Glutamatergic neuron (in vitro differentiated cells): ENCODE results near the gene PLPP3. TPM values are rescaled to one million over a fixed set of nuclear protein-coding genes. Genes with fewer than 3 reads are reported as not detected.

Experiments used
- DNase-seq: peaks from one replicate; pipeline ENCODE4 v3.0.0; 2022
- H3K27ac Mint-ChIP-seq: one replicate; pipeline ENCODE4 v1.8.0; 2020; ENCODE audit warnings: mild to moderate bottlenecking, mixed read lengths, inconsistent platforms; ENCODE audit not compliant: unreplicated experiment
- H3K27me3 Mint-ChIP-seq: one replicate; pipeline ENCODE4 v1.8.0; 2020; ENCODE audit warnings: mild to moderate bottlenecking, moderate library complexity, mixed read lengths, inconsistent platforms; ENCODE audit not compliant: unreplicated experiment
- H3K36me3 Mint-ChIP-seq: one replicate; pipeline ENCODE4 v1.8.0; 2020; ENCODE audit warnings: mild to moderate bottlenecking, mixed read lengths, inconsistent platforms; ENCODE audit not compliant: unreplicated experiment
- H3K4me1 Mint-ChIP-seq: one replicate; pipeline ENCODE4 v1.8.0; 2020; ENCODE audit warnings: mild to moderate bottlenecking, low read depth, mixed read lengths, inconsistent platforms; ENCODE audit not compliant: unreplicated experiment
- H3K4me3 Mint-ChIP-seq: one replicate; pipeline ENCODE4 v1.8.0; 2020; ENCODE audit warnings: mild to moderate bottlenecking, mixed read lengths, inconsistent platforms; ENCODE audit not compliant: unreplicated experiment
- H3K9me3 Mint-ChIP-seq: one replicate; pipeline ENCODE4 v1.8.0; 2020; ENCODE audit warnings: mild to moderate bottlenecking, moderate library complexity, mixed read lengths, inconsistent platforms; ENCODE audit not compliant: unreplicated experiment
- total RNA-seq: library from RNA; stranded (reverse); fragmentation: NEBNext Ultra II Directional; extraction: Animal tissue kit (Norgen Biotek cat#: 25700); gene quantifications from one replicate; pipeline ENCODE4 v1.2.1, GENCODE V29; 2021; ENCODE audit not compliant: unreplicated experiment
- TF ChIP-seq, protein P1 (sequence below): fragments of 200-600 bp; sonication (generic); IDR thresholded peaks from one replicate; pipeline ENCODE4 v1.5.0; 2021; ENCODE audit not compliant: partially characterized antibody, unreplicated experiment

Gene PLPP3
- total RNA-seq, 1 donor from 2014 or later = 11.7 TPM

DNA sequence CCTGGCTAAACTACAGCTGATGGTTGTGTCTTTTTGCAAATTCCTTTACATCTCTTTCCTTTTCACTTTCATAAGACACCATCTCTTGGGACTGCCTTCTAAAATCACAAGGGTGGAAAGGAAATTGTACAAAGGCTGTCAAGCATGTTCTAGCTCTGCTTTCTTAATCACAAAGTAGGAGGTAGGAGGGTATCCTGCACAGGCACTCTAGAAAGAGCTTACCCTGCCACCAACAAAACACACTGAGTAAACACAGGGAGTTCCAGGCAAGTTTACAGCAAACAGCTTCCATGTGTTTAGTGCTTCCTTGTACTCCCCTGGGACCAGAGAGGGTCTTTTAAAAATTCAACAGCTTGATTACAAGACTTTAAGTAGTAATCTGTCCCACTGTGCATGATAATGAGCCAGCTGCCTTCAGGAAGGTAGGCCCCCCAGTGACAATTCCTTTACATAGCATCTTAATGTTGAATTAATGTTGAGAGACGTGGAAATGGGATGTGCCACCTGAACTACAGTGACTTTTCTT is 2.4 kb downstream of the PLPP3 start:
- no peak overlapping the region for H3K27ac Mint-ChIP-seq
- peaks cover 13% of the 10 kb centered on the region for H3K4me1 Mint-ChIP-seq
- peaks cover 4% of the 10 kb centered on the region for H3K36me3 Mint-ChIP-seq
- TF ChIP-seq, protein P1, sequence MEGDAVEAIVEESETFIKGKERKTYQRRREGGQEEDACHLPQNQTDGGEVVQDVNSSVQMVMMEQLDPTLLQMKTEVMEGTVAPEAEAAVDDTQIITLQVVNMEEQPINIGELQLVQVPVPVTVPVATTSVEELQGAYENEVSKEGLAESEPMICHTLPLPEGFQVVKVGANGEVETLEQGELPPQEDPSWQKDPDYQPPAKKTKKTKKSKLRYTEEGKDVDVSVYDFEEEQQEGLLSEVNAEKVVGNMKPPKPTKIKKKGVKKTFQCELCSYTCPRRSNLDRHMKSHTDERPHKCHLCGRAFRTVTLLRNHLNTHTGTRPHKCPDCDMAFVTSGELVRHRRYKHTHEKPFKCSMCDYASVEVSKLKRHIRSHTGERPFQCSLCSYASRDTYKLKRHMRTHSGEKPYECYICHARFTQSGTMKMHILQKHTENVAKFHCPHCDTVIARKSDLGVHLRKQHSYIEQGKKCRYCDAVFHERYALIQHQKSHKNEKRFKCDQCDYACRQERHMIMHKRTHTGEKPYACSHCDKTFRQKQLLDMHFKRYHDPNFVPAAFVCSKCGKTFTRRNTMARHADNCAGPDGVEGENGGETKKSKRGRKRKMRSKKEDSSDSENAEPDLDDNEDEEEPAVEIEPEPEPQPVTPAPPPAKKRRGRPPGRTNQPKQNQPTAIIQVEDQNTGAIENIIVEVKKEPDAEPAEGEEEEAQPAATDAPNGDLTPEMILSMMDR = no peak
- DNase-seq = no peak
- peak overlapping the region; percentile 95 for H3K4me3 Mint-ChIP-seq
- H3K27me3 Mint-ChIP-seq = peaks cover 4% of the 10 kb centered on the region
- H3K9me3 Mint-ChIP-seq = peaks cover 3% of the 10 kb centered on the region

GRCh38 chr1:56575865-56576264 is 3.5 kb downstream of the PLPP3 start:
- H3K9me3 Mint-ChIP-seq = peaks cover 3% of the 10 kb centered on the region
- H3K36me3 Mint-ChIP-seq = peaks cover 4% of the 10 kb centered on the region
- TF ChIP-seq, protein P1 = no peak
- H3K27me3 Mint-ChIP-seq = peaks cover 4% of the 10 kb centered on the region
- H3K4me1 Mint-ChIP-seq = peaks cover 18% of the 10 kb centered on the region
- H3K27ac Mint-ChIP-seq = no peak overlapping the region
- H3K4me3 Mint-ChIP-seq = peak overlapping the region; percentile 30
- DNase-seq = no peak

DNA sequence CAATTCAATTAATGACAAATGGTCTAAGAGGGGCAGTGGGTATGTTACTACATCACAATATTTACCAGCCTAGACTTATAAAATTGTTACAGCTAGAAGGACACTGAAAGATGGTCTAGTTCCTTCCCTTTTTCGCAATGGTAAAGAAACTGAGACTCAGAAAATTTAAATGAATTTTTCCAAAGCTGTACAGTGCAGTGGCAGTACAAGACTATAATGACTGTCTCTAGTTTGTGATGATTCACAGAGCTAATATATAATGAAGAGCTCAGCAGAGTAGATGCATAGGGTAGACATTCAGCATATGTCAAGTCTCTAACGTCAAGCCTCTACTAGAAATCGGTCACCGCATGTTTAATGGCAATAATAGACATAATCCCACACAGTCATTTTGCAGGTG is 4.6 kb downstream of the PLPP3 start:
- Mint-ChIP-seq H3K4me1 (peaks cover 23% of the 10 kb centered on the region), H3K27ac (no peak overlapping the region), H3K27me3 (peaks cover 2% of the 10 kb centered on the region), H3K9me3 (peaks cover 3% of the 10 kb centered on the region), H3K36me3 (peaks cover 4% of the 10 kb centered on the region), H3K4me3 (no peak overlapping the region)
- TF ChIP-seq, protein P1 = no peak
- no peak for DNase-seq

DNA sequence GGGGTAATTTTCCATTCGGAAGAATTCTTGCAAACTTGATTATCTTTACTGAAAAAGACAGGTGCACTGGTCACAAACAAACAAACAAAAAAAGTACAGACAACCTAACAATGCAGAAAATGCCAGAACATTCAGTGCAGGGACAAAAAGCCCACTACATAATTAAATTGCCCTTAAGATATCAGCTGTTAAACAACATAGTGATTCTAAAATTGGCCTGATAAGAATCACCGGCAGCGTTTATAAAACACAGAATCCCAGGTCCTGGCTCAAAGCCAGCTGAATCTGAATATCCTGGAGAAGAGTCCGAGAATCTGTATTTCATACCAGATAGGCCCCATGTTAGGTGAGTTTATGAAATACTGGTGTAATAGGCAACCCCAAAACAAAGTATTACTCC is 6.1 kb downstream of the PLPP3 start:
- Mint-ChIP-seq H3K4me1 (peaks cover 26% of the 10 kb centered on the region), H3K36me3 (peaks cover 4% of the 10 kb centered on the region), H3K27ac (no peak overlapping the region), H3K27me3 (peaks cover 2% of the 10 kb centered on the region), H3K9me3 (no peaks in the 10 kb centered on the region), H3K4me3 (no peak overlapping the region)
- DNase-seq = no peak
- TF ChIP-seq, protein P1 = no peak

DNA sequence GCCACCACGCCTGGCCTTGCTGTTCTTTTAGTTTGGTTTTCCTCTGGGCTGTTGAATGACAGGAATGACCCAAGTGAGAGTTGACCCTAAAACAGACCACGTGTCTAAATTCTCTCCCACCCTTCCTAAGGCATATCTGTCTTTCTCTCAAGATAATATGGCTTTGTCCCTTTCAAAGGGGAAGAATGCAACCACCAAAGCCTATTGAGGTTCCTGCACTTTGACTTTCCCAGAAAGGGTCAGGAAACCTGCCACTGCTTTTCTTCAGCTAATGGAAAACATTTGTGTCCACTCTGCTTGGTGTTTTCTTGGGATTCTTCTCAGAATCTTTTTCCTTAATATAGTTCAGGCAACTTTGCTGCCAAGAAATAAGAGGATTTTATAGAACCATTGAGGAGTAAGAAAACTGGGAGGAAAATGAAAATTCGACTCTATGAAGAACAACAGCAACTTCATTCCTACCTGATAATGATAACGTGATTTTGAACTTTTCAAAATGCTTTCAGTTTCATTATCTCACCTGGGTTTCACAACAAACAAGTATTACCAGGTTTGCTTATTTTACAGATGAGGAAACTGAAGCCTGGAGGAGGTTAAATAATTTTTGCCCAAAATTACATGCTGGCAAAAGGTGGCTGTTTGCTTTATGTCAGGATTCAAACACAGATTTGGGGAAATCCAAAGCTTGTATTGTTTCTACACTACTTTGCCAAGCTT is 6.9 kb downstream of the PLPP3 start:
- no peak for DNase-seq
- H3K27ac Mint-ChIP-seq = no peak overlapping the region
- no peaks in the 10 kb centered on the region for H3K9me3 Mint-ChIP-seq
- TF ChIP-seq, protein P1 = no peak
- peaks cover 26% of the 10 kb centered on the region for H3K4me1 Mint-ChIP-seq
- no peak overlapping the region for H3K4me3 Mint-ChIP-seq
- peaks cover 2% of the 10 kb centered on the region for H3K27me3 Mint-ChIP-seq
- peaks cover 4% of the 10 kb centered on the region for H3K36me3 Mint-ChIP-seq
